ENCODE measurements around the gene CASZ1. TPM values are rescaled to one million over a fixed set of nuclear protein-coding genes. Genes with fewer than 3 reads are reported as not detected.
A peak's percentile ranks its signal among the peaks of the same experiment; 100 is the strongest.

CASZ1 gene
- total RNA-seq, 1 experiment from 2014 or later, result 3.9 TPM

- no peak for DNase-seq
- Histone ChIP-seq H3K4me2 (ENCODE audit: insufficient read depth, insufficient read length, low read length) (peak overlapping the region; percentile 16), H2BK20ac (ENCODE audit: low read depth, low read length, poor library complexity, severe bottlenecking) (no peak overlapping the region), H3K14ac (ENCODE audit: insufficient read depth, low read length) (no peak overlapping the region), H3K27ac (ENCODE audit: insufficient read length, low read depth, low read length) (no peak overlapping the region), H2AK5ac (ENCODE audit: insufficient read length, low read length) (no peak overlapping the region), H3K23me2 (ENCODE audit: insufficient read length, low read depth, low read length, poor library complexity, severe bottlenecking) (peaks cover 3% of the 10 kb centered on the region), H2BK5ac (ENCODE audit: insufficient read length, low read length) (no peak overlapping the region), H2BK12ac (ENCODE audit: insufficient read length, low read depth, low read length) (no peak overlapping the region), H3K18ac (ENCODE audit: insufficient read length, low read depth, low read length) (peak overlapping the region; percentile 45), H4K8ac (replicated peaks; ENCODE audit: insufficient read length, low read depth, low read length) (no peak overlapping the region), H4K5ac (ENCODE audit: insufficient read length, low read depth, low read length) (no peak overlapping the region), H3K79me1 (ENCODE audit: insufficient read depth, low read depth, low read length, poor library complexity, severe bottlenecking) (no peaks in the 10 kb centered on the region), H2BK15ac (ENCODE audit: low read depth, low read length) (no peak overlapping the region), H3K4ac (ENCODE audit: low read depth, low read length) (no peak overlapping the region), H3K9me3 (ENCODE audit: control insufficient read depth, low read depth, low read length) (no peaks in the 10 kb centered on the region), H4K20me1 (ENCODE audit: control insufficient read depth, insufficient read depth, insufficient read length) (no peaks in the 10 kb centered on the region), H2BK120ac (ENCODE audit: low read depth, low read length, poor library complexity, severe bottlenecking) (no peak overlapping the region), H3K9ac (ENCODE audit: extremely low read depth, insufficient read length, low read length) (no peak overlapping the region), H2AFZ (ENCODE audit: low read length) (no peak overlapping the region), H3T11ph (ENCODE audit: low read length) (no peak overlapping the region), H3K27me3 (ENCODE audit: insufficient read depth, low read length) (no peaks in the 10 kb centered on the region; the same call in 1 of the 2 replicates), H3K56ac (ENCODE audit: insufficient read length, low read depth, low read length) (no peak overlapping the region), H3K79me2 (ENCODE audit: insufficient read depth, low read length) (no peaks in the 10 kb centered on the region), H3K4me1 (ENCODE audit: insufficient read depth, low read length) (peaks cover 4% of the 10 kb centered on the region; the same call in 1 of the 2 replicates), H3K23ac (ENCODE audit: insufficient read length, low read depth, low read length) (no peak overlapping the region), H4K91ac (ENCODE audit: insufficient read length, low read depth, low read length) (no peak overlapping the region)
- H3K4me3 Mint-ChIP-seq, result peak overlapping the region; percentile 32 to 63; a peak in 1 of 5 replicates
- no CpG with 5 or more reads among the region's 12 CpGs for WGBS (ENCODE audit: extremely low coverage, insufficient read length, low lambda C conversion rate)
- peaks cover 38 to 39% of the 10 kb centered on the region in 2 experiments for H3K4me1 Mint-ChIP-seq
- H3K9me3 Mint-ChIP-seq, result no peaks in the 10 kb centered on the region; a peak in 1 of 5 replicates
- peaks cover 12% of the 10 kb centered on the region for H3K27me3 Mint-ChIP-seq (ENCODE audit: low read depth)
- H3K27ac Mint-ChIP-seq, result no peak overlapping the region; a peak in 1 of 7 replicates
- no peaks in the 10 kb centered on the region for H3K36me3 Mint-ChIP-seq (ENCODE audit: insufficient read depth in 1 of 3, low read depth in 3 of 3)
- TF ChIP-seq CTCF (conservative IDR thresholded peaks at IDR 0.05), result no peak
Measured at GRCh38 chr1:10835421-10835820, 39.0 kb upstream of the CASZ1 start.

All from H9 (cell line).